Measurements from ENCODE around the gene RABEPK.
A peak's percentile ranks its signal among the peaks of the same experiment; 100 is the strongest.
"Not testable (repeated sequence)": the region's sequence is repeated elsewhere in the genome, so short reads cannot be mapped to it uniquely, and the experiment has no call there.

Gene RABEPK, protein sequence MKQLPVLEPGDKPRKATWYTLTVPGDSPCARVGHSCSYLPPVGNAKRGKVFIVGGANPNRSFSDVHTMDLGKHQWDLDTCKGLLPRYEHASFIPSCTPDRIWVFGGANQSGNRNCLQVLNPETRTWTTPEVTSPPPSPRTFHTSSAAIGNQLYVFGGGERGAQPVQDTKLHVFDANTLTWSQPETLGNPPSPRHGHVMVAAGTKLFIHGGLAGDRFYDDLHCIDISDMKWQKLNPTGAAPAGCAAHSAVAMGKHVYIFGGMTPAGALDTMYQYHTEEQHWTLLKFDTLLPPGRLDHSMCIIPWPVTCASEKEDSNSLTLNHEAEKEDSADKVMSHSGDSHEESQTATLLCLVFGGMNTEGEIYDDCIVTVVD

DNA sequence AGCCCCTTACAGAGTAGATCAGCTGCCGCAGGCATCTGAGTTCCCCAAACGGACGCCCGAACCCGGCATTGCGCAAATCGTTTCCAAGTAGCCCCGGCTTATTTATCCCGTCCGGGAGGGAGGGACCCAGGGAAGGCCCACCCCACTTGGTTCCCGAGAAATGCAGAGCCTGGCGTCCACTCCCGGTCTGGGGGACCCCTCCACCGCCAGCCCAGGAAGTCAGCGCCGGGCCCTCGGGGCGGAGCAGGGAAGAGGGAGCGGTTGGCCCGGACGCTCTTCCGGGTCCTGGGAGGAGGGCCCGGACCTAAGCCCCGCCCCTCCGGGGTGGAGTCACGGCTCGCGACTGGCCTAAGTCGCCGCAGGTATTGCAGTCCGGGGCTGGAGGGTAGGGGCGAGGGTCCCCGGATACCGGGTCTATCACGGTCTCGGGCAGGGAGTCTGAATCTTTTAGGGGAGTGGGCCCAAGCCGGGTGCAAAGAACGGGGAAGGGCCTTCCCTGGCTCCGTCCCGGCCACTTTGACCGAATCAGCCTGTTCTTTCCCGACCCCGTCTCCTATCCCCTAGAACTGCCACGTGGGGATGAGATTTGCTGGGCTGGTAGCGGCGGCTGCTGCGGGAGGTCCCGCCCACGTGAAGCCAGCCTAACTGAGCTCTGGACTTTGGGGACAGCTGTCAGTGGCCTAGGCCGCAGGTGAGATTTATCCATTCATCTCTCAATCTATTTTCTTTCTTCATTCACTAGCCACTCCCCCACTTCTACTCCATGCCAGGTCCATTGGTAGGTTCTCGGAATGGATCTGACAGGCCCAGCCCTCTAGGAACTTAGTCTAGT lies at the start of gene RABEPK:
Gene RABEPK, plus strand, starts transcription at position 327 of the 832 bp plus-strand sequence. CDS start 2,472 bp downstream, outside the sequence.
- DNase-seq, result peak; percentile 83

DNA sequence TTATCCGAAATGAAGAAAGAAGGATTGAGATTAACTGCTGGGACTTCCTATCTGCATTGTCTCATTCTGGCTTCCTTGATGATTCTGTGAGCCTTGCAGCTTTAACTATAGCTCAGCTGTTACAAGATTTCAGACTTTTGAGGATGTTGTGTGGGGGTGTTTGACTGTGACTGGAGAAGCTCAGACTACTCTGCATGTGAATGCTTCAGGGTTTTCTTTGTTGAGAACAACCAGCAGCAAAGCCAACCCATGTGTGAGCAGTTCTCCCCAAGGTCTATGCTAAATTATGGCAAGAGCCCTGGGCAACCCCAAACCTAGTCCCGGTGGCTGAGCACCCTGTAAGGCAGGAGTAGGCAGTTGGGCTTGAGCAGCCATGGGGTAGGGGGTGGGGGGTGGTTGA lies 48.6 kb upstream of the RABEPK start:
- no peak for DNase-seq

DNA sequence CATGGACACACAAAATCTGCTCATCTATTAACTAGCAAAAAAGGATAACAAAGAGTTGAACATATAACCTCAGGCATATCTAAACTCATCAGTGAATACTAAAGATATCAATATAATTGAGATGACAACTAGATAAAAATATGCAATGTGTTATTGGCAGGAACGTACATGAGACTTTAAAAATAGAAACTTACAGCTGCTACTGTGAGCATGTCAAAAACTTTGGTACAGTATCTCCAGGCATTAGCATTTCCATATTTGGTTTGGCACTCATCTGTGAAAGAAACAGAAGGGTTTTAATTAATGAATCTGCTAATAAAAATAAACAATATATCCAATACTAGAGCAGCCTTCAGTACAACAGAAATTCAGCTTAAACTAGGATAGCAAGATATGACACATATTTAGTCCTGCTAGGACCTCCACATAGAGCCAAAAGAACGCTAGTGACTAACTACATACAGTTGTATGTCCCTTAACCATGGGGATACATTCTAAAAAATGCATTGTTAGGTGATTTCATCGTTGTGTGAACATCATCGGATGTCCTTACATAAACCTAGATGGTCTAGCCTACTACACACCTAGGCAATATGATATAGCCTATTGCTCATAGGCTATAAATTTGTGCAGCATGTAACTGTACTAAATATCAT lies 46.5 kb upstream of the RABEPK start:
- no peak for DNase-seq

DNA sequence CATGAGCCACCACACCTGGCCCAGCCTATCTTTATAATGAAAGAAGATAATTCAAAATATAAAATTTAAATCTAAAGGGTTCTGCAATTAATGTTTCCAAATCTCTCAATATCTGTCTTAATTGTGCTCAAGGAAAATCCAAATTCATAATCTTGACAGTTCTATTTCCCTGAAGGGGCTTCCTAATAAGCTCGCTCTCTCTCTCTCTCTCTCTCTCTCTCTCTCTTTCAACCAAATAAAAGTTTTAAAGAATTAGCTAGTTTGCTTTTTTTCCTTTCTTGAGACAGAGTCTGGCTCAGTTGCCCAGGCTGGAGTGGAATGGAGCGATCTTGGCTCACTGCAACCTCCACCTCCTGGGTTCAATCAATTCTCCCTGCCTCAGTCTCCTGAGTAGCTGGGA lies 43.8 kb upstream of the RABEPK start:
- no peak for DNase-seq

DNA sequence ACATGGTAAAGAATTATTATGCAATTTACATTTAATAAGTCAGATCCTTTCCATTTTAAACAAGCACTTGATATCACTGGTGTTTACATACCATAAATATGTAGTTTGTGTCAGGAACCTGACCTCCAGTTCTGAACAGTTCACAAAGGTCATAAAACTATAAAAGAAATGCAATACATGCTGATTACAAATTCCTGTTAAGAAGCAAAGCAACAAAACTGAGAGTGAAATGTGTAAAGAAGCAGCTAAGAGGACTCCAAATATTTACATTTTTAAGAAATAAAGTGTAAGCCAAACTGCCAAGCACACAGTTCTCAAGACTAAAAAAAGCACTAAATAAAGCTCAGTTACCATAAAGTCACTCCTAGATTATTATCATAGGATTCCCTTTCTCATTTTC lies 39.6 kb upstream of the RABEPK start:
- no peak for DNase-seq

DNA sequence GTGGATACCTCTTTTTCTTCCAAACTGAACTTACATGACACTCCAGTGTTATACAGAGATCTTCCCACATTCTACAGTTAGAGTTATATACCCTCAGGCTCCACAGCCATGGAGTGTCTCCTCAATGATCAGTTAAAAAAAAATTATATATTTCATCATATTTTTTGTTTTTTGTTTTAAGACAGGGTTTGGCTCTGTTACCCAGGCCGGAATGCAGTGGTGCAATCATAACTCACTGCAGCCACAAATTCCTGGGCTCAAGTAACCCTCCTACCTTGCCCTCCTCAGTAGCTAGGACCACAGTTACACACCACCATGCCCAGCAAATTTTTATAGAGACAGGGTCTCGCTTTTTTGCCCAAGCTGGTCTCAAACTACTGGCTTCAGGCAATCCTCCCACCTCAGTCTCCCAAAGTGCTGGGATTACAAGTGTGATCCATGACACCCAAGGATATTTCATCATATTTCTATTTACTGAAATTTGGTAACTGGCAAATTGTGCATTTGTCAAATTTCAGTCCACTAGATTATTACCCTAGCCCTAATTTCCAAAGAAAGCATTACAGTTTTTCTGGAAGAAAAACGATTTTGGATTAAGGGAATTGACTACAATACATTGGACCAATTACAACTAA lies 38.9 kb upstream of the RABEPK start:
- no peak for DNase-seq

DNA sequence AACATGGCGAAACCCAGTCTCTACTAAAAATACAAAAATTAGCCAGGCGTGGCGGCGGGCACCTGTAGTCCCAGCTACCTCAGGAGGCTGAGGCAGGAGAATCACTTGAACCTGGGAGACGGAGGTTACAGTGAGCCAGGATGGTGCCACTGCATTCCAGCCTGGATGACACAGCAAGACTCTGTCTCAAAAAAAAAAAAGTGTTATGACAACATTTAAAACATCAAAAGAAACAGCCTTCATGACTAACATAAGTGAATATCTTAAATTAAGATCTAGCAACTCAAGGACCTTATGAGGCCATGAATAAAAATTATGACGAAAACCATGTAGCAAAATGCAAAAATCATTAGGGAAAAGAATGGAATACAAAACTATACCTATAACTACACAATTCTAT lies 37.5 kb upstream of the RABEPK start:
- not testable (repeated sequence) for DNase-seq

DNA sequence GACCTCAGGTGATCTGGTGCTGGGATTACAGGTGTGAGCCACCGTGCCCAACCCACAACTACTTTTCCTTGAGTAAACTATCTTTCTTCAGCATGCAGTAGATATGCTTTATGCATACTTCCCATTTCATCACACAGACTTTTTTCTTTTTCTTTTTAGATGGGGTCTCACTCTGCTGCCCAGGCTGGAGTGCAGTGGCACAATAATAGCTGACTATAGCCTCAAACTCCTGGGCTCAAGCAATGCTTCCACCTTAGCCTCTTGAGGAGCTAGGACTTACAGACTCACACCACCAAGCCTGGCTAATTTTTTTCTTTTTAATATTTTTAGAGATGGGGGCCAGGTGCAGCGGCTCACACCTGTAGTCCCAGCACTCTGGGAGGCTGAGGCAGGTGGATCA lies 33.6 kb upstream of the RABEPK start:
- DNase-seq, result no peak

DNA sequence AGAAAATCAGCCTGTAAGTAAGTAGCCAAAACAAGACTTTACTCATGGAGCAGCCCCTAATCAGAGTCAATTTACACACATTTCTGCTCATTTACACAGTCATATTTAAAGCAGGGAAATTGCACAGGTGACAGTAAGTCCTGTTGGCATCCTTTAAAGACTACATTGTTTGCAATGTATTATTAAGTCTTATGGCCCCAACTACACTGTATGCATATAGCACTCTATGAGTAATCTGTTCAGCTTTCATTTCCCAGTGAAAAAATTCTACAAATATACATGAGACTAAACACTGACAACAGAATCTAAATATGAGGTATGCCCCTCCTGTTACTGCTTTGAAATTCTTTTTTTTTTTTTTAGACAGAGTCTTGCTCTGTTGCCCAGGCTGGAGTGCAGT lies 30.4 kb upstream of the RABEPK start:
- DNase-seq, result no peak

DNA sequence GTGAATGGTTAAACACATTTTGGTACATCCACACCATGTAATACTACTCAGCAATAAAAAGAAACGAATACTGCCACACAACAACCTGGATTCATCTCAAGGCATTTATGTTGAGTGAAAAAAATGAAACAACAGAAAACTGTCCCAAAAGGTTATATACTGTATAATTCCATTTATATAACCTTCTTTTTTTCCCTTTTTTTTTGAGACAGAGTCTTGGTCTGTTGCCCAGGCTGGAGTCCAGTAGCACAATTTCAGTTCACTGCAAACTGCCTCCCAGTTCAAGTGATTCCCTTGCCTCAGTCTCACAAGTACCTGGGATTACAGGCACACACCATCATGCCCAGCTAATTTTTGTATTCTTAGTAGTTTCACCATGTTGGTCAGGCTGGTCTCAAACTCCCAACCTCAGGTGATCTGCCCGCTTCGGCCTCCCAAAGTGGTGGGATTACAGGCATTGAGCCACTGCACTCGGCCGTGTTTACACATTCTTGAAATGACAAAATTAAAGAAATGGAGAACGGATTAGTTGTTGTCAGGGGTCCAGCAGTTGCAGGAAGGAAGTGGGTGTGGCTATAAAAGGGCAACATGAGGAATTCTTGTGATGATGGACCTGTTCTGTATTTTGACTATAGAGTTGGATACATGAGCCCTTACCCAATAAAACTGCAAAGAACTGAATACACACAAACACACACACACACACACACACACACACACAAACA lies 28.1 kb upstream of the RABEPK start:
- no peak for DNase-seq

DNA sequence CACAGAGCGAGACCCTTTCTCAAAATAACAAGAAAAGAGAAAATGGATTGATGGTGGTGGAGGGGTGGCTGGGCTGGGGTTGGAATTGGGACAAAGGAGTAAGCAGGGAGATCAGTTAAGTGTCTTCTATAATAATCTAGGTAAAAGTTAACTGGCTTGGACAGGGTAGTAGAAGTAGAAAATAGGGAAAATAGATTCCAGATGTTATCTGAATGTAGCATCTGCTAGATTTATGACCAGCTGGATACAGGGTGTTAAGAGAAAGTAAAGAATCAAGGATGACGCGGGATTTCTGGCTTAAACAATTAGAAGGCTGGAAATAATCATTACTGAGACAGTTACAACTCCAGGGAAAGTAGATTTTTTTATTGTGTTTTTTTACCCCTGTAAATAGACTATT lies 23.7 kb upstream of the RABEPK start:
- no peak for DNase-seq

DNA sequence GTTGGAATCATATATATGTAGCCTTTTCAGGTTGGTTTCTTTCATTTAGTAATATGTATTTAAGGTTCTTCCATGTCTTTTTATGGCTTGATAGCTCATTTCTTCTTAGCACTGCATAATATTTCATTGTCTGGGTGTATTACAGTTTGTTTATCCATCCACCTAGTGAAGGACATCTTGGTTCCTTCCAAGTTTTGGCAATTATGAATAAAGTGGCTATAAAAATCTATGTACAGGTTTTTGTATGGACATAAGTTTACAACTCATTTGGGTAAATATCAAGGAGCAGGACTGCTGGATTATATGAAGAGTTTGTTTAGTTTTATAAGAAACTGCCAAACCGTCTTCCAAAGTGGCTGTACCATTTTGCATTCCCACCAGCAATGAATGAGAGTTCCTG lies 22.5 kb upstream of the RABEPK start:
- DNase-seq, result no peak

DNA sequence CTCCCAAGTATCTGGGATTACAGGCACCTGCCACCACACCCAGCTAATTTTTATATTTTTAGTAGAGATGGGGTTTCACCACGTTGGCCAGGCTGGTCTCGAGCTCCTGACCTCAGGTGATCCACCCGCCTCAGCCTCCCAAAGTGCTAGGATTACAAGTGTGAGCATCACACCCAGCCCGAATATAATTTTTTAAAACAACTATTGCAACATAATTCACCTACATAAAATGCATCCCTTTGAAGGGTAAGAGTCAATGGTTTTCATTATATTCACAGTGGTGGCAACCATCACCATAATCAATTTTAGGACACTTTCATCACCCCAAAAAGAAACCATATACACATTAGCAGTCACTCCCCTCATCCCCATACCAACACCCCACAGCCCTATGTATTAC lies 20.6 kb upstream of the RABEPK start:
- not testable (repeated sequence) for DNase-seq

DNA sequence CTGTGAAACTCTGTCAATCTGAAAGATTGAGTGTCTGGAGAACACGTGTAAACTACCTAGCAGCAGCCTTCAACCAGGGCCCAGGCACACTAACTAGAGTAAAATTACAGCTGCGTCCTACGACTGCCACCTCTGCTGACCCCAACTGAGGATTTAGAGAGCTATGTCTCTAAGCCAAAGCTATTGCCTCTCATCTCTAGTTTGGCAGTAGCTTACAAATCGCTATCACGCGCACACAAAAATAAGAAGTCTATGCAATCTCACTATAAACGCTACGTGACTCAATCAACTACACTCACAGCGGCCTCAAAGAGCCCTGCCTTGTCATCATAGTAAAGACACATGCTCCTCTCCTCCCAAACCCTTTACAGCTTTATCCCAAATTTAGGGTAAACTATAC lies 19.5 kb upstream of the RABEPK start:
- no peak for DNase-seq

DNA sequence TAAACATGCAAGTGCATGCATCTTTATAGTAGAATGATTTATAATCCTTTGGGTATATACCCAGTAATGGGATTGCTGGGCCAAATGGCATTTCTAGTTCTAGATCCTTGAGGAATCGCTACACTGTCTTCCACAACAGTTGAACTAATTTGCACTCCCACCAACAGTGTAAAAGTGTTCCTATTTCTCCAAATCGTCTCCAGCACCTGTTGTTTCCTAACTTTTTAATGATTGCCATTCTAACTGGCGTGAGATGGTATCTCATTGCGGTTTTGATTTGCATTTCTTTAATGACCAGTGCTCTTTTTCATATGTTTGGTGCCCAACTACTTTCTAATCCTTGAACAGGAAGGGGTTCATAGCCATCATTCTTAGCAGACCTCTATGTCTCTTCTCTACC lies 18.6 kb upstream of the RABEPK start:
- not testable (repeated sequence) for DNase-seq

DNA sequence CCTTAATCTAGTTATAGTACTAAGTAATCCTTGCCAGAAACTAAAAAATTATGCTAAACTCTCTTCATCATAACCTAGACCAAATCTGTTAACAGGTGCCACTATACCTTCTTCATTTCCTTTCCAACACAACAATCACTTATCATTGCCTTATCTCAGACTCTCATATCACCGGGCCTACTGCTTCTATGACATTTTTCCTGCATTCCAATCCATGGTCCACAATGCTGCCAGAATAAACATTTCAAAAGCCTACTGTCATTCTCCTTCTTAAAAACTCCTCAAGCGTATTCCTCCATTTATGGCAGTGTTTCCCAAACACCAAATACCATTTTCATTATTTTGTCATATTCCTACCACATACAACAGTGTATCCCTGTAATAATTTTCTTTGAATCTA lies 17.3 kb upstream of the RABEPK start:
- DNase-seq, result no peak

DNA sequence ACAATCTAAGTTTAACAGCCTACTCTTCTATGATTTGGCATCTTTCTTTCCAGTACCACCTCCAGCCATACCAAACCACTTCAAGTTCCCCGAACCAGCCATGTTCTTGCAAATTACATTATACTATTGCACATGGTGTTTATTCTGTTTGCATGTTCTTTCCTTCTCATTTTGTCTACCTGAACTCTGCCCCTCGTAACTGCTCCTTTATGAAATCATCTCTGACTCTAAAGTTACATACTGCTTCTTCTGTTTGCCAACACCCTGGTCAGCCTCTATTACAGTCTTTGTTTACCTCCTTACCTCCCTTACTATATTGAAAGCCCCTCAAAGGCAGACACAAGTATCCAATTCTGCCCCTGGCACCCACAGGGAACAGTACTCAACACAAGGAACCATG lies 16.8 kb upstream of the RABEPK start:
- no peak for DNase-seq

DNA sequence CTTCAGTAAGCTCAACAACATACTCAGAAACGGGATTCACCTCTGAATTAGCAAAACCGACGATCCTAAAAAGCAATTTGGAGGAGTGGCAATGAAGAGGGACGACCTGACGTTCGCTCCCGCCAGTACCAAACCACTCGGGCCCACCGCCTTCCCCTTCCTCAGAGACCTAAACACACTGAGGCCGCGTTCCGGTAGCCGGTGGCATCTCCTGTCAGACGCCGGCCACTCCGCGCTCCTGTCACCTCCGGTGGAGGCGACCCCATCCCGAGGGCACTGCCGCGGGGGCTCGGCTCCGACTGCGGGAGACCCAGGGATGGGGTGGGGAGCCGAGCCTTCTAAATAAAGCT lies 11.4 kb upstream of the RABEPK start:
- DNase-seq, result no peak

DNA sequence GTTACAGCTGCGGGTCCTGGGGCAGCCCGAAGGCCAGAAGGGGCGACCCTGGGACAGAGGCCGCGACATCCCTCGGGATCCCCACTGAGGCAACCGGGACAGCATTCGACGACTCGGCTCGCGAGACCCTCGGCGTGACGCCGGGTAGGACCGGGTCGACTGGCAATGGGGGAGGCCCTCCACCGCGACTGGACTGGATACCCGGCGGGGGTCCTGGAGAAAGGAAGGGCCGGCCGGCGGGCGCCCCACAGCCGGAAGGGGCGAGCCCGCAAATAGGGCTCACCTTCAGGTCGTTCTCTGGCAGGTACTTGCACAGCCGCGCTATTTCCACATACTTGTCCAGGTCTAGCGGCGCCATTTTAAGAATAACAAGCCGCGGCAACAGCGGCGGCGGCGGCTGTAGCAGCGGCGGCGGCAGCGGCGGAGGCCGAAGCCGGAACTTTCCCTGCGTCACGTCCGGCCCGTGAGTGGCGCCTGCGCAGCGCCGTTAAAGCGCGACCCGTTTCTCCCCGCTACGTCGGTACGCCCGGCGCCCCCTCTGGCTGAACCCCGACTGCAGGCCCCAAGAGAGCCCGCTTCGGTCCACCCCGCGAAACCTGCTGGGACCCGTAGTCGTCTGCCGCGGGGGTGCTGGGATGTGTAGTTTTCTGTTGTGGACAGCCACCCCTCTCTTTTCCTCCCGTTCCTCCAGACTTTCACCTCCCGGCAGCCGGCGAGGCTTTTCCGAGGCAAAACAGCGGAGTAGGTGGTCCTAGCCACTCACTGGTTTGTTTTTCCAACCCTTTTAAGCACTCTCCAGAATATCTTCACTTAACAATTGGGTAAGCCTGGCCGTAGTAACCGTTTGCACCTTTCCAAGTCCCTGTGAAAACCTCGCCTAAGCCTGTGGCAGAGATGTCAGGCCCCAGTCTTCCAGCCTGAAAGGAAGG lies 10.7 kb upstream of the RABEPK start, which contains the start of gene PPP6C:
Gene PPP6C, minus strand, starts transcription at position 443 of the 929 bp plus-strand sequence. Its CDS starts 85 bp downstream, at position 358.
- DNase-seq, result peak; percentile 92

DNA sequence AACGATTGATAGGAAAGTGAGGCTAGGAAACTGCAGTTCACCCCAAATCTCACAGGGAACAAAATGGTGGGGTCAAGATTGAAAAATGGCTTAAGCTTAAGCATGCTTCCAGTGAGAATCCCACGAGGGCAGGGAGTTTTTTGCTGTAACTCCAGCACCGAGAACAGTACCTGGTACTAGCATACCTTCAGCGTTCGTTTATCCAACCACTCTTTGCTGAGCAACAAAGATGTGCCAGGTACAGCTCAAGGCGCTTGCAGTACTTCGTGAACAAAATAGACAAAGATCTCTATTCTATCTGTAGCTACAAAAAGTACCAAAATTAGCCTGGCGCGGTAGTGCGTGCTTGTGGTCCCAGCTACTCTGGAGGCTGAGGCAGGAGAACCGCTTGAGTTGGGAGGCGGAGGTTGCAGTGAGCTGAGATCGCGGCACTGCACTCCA lies 10.0 kb upstream of the RABEPK start:
- no peak for DNase-seq

DNA sequence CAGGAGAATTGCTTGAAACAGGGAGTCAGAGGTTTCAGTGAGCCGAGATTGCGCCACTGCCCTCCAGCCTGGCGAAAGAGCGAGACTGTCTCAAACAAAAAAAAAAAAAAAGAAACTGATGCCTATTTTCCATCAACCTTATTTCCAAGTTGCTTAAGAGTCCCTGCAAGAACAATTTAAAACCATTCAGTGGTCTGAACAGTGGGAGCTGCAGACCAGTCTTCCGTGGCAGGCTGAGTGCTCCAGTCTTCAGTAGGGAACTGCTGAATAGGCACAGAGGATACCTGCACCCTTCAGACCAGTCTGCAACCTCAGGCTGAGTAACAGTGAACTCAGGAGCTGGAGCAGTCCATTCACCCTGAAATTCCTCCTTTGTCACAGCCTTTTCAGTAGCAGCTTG lies 5.9 kb upstream of the RABEPK start:
- not testable (repeated sequence) for DNase-seq

All from NCI-H510A (cell line).